ENCODE results near the gene SIAE.
A peak's percentile ranks its signal among the peaks of the same experiment; 100 is the strongest.

SIAE gene, protein sequence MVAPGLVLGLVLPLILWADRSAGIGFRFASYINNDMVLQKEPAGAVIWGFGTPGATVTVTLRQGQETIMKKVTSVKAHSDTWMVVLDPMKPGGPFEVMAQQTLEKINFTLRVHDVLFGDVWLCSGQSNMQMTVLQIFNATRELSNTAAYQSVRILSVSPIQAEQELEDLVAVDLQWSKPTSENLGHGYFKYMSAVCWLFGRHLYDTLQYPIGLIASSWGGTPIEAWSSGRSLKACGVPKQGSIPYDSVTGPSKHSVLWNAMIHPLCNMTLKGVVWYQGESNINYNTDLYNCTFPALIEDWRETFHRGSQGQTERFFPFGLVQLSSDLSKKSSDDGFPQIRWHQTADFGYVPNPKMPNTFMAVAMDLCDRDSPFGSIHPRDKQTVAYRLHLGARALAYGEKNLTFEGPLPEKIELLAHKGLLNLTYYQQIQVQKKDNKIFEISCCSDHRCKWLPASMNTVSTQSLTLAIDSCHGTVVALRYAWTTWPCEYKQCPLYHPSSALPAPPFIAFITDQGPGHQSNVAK

DNA sequence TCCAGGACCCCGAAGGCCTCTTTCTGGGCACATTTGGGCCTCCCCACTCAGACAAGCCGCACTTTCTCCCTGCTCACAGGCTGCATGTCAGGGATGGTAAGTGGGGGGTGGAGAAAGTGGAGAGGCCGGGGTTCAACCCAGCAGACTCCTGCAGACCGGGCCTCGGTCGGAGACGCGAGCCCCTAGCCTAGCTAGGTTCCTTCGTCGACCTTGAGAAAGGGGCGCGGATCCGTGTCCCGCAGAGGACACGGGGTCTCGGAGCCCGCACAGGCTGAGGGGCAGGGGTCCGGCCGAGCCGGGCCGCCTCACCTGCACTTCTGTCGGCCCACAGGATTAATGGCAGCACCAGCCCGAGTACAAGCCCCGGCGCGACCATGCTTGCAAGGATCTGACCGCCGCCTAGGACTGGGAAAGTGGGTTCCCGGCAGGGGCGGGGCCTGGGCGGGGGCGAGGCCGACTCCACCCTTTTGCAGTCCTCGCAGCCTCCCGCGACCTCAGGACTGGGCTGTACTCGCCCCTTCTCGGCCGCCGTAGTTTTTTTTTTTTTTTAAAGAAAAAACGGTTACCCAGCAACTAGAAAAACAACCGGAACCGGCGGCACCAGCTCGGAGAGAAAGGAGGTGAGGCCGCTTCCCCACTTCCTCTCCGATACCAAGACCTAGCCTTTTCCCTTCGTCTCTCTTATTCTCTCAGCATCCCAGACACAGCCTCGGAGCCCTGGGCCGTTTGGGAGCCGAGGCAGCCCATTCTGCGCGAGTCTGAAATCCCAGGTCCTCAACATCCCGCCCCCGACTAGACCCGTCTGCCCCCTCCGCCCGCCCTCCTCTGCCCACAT is at the start of gene SIAE, which contains the start of gene SPA17:
Gene SIAE, minus strand, starts transcription at position 407 of the 835 bp plus-strand sequence. Its CDS starts 31 bp downstream, at position 376.
Gene SPA17, plus strand, starts transcription at position 572 of the 835 bp plus-strand sequence. CDS start 1,361 bp downstream, outside the sequence.
- peak; percentile 63 to 79 (median 76) for DNase-seq (ENCODE audit: low read depth in 2 of 3, low spot score in 2 of 3)

DNA sequence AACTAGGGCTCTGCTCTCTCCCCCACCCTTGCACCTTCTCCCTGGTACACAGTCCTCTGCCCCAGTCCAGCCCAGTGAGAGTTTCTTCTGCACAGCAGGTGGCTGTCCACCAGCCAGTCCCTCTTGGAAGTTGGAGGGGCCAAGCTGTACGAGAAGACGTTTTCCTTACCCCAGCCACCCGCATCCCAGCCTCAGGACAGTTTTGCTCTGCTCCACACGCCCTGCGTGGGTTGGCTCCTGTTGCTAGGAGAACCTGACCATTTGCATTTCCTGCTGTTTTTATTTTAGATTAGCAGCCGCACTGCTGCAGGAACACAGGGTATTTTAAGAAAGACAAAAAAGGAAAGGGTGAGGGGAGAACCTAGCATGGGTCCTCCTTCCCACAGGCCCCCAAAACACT is 48.6 kb upstream of the SIAE start:
- no peak for DNase-seq (ENCODE audit: low read depth in 2 of 3, low spot score in 2 of 3)

DNA sequence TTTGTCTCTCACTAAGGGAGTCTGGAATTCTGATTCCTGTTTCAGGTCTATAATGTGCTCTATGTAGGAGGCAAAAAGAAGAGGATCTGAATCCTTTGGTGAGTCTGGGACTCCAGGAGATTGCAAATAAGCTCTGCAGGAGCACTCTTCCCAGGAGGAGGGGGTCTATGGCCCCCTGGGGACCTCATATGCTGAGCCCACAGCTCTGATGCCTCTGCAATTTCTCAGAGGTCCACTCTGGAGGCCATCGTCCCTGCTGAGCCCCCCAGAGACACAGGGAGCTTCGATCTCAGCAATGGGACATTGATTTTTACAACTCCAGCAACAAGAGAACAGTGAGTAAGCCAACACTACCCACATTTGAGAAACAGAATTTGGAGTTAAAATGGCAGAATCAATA is 46.0 kb upstream of the SIAE start:
- no peak for DNase-seq (ENCODE audit: low read depth in 2 of 3, low spot score in 2 of 3)

DNA sequence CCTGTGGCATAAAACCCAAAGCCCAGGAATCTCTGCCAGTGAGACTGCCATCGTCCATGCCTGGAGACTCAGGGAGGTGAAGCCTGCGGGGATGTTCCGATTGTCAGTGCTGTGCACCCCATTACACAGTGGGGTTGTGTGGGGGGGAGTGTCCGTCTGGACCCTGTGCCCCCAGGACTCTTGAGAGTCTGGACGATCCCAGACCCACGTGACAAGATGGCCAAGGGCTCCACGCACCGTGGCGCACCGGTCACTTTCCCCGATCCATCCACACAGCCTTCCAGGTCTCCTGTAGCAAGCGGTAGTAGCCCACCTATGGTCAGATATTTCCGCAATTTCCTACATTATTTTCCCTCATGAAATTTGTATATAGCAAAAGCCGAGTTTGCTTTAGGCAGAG is 45.3 kb upstream of the SIAE start:
- no peak for DNase-seq (ENCODE audit: low read depth in 2 of 3, low spot score in 2 of 3)

DNA sequence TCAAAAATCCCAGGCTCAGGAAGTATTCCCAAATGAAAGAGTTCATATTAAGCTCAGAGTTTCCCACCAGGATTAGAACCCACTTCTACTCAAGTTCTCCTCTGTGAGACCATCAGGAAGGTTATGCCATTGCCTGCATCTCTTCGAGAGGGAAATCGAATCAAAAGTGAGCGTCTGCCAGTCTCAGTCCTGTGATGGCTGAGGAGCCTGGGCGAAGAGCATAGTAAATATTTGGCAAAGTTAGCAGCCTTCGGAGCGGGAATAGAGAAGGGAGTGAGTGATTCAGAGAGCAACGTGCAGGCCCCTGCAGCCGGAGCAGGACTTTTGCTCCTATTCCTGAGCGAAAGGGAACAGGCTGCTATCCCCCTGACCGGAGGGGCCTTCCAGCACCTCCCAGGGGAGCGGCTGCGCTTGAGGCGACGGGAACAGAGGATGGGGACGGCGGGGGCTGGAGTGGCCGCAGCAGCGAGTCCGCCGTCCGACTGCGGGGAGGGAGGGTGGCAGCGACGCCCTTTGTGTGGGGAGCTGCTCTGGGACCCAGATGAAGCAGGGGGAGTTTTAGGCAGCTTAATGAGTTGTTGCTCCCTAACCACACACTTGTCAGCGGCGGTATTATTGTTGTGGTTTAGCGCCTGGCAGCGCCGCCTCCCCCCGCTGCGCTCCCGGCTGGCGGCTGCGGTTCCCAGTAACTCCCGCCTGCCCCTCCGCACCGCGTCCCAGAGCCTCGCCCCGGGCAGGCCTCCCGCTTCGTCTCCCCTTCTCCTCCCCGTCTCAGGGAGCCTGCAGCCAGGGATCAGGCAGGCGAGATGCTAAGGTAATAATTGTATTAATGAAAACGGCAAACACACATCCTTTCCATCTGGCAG is 44.5 kb upstream of the SIAE start:
- DNase-seq (ENCODE audit: low read depth in 2 of 3, low spot score in 2 of 3), result no peak

DNA sequence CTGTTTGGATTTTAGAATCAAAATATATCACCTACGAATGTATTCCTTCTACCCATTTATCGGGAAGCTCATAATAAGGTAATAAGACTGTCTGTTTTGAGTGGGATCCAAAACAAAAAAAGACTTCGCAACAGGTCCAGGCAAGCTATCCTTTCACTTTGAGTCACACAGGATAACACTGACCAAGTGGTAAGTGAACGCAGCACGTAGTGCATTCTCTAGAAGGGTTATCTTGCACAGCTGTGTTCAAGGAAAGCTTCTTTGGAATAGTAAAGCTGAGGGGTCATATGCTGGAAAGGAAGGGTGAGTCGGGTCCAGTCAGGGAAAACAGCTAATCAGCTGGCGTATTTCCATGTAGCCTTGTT is 43.9 kb upstream of the SIAE start:
- no peak for DNase-seq (ENCODE audit: low read depth in 2 of 3, low spot score in 2 of 3)

DNA sequence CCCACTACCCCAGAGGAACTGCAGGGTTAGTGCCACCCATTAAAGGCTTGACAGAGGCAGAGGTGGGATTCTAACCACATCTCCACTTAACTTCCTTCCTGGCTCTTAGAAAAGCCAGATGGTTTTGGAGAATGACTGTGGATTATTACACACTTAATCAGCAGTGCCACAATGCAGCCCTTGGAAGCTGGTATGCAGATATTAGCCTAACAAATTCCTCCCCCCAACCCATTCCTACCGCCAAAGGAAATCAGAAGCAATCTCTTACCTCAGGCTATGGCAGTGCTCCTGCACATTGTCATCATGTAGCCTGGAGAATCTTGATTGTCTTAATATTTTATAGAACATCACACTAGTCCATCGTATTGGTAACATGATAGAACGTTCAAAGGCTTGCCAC is 43.1 kb upstream of the SIAE start:
- no peak for DNase-seq (ENCODE audit: low read depth in 2 of 3, low spot score in 2 of 3)

DNA sequence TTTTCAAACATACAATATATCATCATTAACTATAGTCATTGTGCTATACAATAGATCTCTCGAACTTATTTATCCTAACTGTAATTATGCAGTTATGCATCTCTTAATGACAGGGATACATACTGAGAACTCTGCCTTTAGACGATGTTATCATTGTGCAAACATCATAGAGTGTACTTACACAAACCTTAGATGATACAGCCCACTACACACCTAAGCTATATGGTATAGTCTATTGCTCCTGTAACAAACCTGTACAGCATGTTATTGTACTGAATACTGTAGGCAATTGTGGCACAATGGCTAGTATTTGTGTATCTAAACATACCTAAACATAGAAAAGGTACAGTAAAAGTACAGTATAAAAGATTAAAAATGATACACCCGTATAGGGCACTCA is 38.9 kb upstream of the SIAE start:
- DNase-seq (ENCODE audit: low read depth in 2 of 3, low spot score in 2 of 3), result no peak

DNA sequence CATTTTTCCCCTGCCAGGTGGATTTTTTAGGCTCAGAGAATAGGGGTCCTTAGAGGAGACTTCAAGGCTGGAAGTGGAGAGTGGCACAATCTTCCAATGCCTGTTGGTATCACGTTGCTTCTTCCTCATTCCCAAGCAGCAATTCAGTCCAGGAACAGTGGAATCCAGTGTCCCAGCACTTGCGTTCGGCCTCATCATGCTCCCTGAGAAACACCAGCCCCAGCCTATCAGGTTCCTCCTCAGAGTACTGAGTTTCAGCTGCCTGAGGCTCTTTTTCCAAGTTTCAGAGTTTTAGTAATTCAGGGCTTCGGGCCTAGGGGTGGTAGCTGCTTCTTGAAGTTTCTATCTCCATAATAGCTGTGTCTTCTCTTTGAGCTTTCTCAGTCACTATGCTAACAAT is 34.3 kb upstream of the SIAE start:
- no peak for DNase-seq (ENCODE audit: low read depth in 2 of 3, low spot score in 2 of 3)

DNA sequence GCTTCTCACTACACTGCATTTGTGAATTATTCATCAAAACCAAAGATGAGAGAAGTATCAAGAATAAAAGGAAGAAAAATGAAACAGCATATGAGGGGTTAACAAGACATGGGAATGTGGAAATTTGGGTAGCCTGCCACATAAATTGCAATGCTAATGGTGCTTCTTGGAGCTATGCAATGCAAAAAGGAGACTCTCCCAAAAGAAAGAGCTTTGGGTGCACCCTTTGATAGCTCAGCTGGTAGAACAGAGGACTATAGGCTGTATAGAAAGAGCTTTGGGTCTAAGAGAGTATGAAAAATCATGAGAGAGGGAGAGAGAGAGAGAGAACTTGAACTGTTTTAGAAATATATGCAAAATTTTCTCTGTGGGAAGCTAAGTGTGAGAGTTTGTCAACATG is 26.5 kb upstream of the SIAE start:
- no peak for DNase-seq (ENCODE audit: low read depth in 2 of 3, low spot score in 2 of 3)

DNA sequence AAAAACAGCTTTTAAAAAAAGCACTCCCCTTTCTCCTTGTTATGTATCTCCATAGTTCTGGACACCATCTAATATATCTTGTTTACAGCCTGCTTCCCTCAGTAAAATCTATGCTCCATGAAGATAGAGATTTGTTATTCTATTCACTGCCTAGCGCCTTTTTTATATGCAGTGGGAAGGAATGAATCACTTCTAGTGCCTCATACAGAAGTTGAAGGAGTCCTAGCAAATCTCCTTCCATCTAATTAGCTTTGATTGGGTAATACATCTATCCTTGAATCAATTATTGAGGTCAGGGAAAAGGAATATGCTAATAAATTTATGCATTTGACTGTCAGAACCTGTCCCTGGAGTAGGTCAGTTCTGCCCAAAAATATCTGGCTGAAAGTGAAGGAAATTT is 26.0 kb upstream of the SIAE start:
- no peak for DNase-seq (ENCODE audit: low read depth in 2 of 3, low spot score in 2 of 3)

DNA sequence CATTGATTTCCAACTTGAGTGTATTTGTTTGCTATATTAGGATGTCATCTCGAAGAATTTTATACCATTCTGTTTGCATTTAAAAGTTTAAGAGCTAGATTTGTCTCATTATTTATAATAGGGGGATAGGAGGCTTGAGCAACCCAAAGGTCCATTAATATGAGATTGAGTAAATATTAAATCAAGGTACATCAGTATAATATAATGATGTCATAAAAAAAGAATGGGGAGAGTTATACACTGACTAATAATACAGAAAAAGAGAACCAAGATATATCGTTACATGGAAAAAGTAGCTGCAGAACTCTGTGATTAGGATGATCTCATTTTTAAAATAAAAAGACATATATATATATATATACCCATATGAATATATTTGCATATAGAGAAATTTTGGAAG is 19.6 kb upstream of the SIAE start:
- no peak for DNase-seq (ENCODE audit: low read depth in 2 of 3, low spot score in 2 of 3)

DNA sequence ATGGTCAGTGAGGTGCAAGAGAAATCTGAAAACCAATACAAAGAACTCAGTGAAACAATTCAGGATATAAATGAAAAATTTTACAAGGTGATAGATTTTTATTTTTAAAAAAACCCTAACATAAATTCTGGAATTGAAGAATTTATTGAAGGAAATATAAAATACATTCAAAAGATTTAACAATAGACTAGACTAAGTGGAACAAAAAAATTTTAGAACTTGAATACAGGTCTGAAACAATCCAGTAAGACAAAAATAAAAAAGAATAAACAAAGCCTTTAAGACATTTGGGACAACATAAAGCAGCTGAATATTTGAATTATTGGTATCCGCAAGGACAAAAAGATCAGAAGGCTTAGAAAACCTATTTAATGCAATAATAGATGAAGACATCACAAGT is 8.9 kb upstream of the SIAE start:
- no peak for DNase-seq (ENCODE audit: low read depth in 2 of 3, low spot score in 2 of 3)

DNA sequence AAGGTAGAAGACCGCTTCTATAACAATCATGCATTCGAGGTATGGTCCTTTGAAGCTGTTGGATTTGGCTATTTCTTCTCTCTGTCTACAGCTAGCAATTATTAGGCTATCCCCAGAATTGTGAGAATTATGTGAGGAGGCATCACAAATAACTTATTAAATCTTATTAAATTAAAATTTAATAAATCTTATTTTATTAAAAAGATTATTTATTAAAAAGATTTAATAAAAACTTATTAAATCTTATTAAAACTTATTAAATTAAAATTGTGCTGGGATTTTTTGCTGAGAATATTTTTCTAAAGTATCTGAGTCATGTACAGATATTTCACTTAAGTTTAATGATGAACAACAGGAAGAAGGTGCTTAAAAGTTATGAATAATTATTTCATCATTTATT is 7.9 kb upstream of the SIAE start:
- DNase-seq (ENCODE audit: low read depth in 2 of 3, low spot score in 2 of 3), result no peak

DNA sequence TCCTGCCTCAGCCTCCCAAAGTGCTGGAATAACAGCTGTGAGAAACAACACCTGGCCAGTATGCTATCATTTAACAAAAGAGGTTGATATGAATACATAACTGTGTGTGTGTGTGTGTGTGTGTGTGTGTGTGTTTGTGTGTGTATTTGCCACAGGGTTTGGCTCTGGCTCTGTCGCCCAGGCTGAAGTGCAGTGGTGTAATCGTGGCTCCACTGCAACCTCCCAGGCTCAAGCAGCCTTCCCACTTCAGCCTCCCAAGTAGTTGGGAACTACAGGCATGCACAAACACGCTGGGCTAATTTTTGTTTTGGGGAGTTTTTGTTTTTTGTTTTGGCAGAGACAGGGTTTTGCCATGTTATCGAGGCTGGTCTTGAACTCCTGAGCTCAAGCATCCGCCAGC is 4.9 kb upstream of the SIAE start:
- DNase-seq (ENCODE audit: low read depth in 2 of 3, low spot score in 2 of 3), result no peak

DNA sequence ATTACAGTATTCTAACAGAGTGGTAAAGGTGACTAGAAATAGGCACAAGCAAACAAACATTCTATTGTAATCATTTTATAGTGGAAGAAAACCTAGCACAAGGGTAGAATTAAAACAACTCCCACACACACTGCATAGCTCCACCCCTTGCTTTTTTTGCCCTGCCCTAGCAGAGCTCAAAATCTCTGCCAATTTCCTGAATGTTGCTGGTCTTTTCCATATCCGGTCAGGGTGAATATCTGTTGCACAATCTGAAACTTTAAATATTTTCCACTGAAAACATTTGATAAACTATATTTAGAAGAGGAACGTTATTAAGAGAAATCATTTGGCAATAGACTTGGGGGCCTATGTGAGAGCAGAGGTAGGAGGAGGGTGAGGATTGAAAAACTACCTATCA is 2.8 kb upstream of the SIAE start:
- DNase-seq (ENCODE audit: low read depth in 2 of 3, low spot score in 2 of 3), result no peak

DNA sequence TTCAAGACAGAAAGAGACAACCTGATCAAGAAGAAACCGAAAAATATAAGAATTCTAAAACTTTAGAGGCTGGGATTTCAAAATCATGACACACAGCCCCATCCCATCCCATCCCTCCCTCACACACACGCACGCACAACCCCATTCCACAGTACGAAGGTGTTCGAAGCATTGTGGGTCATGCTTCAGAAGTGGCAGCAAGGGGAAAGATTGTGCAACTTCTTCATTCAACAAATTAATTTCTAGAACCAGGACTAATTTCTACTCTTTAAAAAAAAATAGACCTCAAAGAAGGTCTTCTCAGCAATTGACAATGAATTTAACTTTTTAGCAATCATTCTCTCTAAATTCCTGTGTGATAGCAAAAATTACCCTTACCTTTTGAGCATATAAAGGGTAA is 1.0 kb upstream of the SIAE start:
- no peak for DNase-seq (ENCODE audit: low read depth in 2 of 3, low spot score in 2 of 3)

DNA sequence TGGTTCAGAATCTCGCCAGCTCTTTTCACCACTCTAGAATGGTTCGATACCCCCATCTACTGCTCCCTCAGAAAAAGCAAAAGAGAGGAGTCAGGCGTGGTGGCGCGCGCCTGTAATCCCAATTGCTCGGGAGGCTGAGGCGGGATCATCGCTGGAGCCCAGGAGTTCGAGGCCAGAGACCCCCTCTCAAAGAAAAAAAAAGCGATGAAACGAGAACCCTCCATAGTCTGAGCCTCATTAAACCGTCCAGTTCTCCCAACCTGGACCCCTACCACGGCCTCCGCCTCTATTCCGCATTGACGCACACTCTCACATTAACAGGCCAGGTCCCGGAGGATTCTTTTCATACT is 604 bp upstream of the SIAE start:
- no peak for DNase-seq (ENCODE audit: low read depth in 2 of 3, low spot score in 2 of 3)

DNA sequence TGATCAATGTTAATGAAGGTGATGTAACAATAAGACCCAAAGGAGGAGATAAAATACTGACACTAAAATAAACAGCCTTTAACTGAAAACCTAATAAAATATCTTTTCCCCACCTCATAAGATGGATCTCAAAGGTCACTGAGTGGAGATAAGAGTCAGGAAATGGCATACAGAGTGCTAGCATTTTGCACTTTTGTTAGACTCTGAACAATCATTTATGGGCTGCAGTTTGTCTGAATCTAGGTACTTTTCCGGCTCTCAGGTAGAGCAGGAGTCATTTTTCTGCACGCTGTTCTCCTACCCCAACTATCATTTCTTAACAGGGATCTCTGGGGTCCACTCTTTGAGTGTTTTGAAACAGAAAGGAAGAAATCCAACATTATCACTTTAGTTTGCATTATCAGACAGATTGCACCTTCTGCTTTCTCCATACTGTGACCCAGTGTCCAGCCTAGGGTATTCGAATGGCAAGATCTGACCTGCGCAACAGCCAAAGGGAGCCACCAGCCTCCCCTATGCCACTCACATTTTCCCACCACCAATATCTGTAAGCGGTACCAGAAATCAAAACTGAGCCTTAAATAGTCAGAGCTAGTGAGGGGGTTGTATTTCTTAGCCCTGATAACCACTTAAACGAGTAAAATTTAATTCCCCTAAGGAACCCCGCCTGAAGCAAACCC is 863 bp downstream of the SIAE start:
- DNase-seq (ENCODE audit: low read depth in 2 of 3, low spot score in 2 of 3), result no peak

DNA sequence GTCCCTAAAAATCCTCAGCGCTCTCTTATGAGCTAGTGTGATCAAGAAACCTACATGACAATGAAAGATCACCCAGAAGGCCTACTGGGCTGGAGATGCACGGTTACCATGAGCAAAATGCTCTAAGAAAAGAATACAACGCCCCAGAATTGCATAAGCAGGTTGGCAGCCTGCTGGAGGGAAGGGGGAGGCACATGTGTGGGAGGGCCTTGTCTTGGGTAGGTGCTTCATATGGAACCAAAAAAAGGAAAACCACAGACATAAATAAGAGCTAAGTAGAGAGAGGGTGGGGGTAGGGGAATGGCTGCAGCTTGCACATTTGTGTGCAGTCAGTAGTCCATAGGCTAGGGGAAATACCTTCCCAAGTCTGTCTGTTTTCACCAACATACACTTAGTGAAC is 2.8 kb downstream of the SIAE start:
- DNase-seq (ENCODE audit: low read depth in 2 of 3, low spot score in 2 of 3), result no peak

DNA sequence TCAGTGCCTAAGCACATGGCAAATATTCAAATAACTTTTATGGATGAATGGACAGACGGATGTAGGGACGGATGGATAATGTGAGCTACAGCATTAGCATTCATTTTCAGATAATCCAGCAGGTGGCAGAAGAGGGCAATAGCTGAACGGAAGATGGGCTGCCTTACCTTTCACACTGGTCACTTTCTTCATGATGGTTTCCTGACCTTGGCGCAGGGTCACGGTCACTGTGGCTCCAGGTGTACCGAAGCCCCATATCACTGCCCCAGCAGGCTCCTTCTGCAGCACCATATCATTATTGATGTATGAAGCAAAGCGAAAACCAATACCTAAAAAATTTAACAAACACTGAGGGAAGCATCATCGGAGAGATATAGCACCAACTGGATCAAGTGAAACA is 4.3 kb downstream of the SIAE start:
- no peak for DNase-seq (ENCODE audit: low read depth in 2 of 3, low spot score in 2 of 3)

All from activated CD8-positive, alpha-beta memory T cell treated with anti-CD3 and anti-CD28 coated beads for 48 hours (primary cell).